Suprapubic skin (tissue), 4 donors: Measurements from ENCODE around the gene ECE1. TPM values are rescaled to one million over a fixed set of nuclear protein-coding genes. Genes with fewer than 3 reads are reported as not detected.
"Not testable (repeated sequence)": the region's sequence is repeated elsewhere in the genome, so short reads cannot be mapped to it uniquely, and the experiment has no call there.

Experiments used
- DNase-seq, 2 donors: peaks; one replicate each; pipeline ENCODE4 v3.0.0-alpha.2; 2019; ENCODE audit warnings: low spot score in 2 of 2
- H3K27ac ChIP-seq: fragments of 200-600 bp; sonication (generic); one replicate; pipeline ENCODE4 v1.5.1; 2019
- H3K27me3 ChIP-seq: fragments of 200-600 bp; sonication (generic); one replicate; pipeline ENCODE4 v1.5.1; 2019
- H3K36me3 ChIP-seq: fragments of 200-600 bp; sonication (generic); one replicate; pipeline ENCODE4 v1.5.1; 2019
- H3K4me1 ChIP-seq: fragments of 200-600 bp; sonication (generic); one replicate; pipeline ENCODE4 v1.5.1; 2019
- H3K4me3 ChIP-seq: fragments of 200-600 bp; sonication (generic); one replicate; pipeline ENCODE4 v1.5.1; 2019; ENCODE audit warnings: mild to moderate bottlenecking
- H3K9me3 ChIP-seq: fragments of 200-600 bp; sonication (generic); one replicate; pipeline ENCODE4 v1.5.1; 2019
- CTCF ChIP-seq, 2 donors: fragments of 200-600 bp in 1 of 2; fragments of 450-650 bp in 1 of 2; sonication (generic) in 1 of 2; IDR thresholded peaks; one replicate each; pipeline ENCODE4 v1.5.1; 2016 to 2019; ENCODE audit warnings: antibody characterized with exemption in 2 of 2, mild to moderate bottlenecking in 1 of 2, moderate library complexity in 1 of 2
- EP300 ChIP-seq: sonication (generic); formaldehyde crosslinking; IDR thresholded peaks from one replicate; pipeline ENCODE4 v1.6.1; 2017; ENCODE audit warnings: antibody characterized with exemption
- POLR2A ChIP-seq, 2 donors: fragments of 450-650 bp; IDR thresholded peaks; one replicate each; pipeline ENCODE4 v1.6.1; 2017; ENCODE audit warnings: antibody characterized with exemption in 2 of 2, mild to moderate bottlenecking in 2 of 2, moderate library complexity in 2 of 2
- POLR2AphosphoS5 ChIP-seq, 3 donors: sonication (generic); formaldehyde crosslinking; IDR thresholded peaks; one replicate each; pipeline ENCODE4 v1.6.1; 2017; ENCODE audit warnings: antibody characterized with exemption in 3 of 3
- WGBS: methylation state at CpG from one replicate; pipeline ENCODE4 v1.1.5; 2018; 5-methylcytosine and 5-hydroxymethylcytosine counted together
- total RNA-seq, 4 donors: library from RNA; depleted of rRNA; stranded (reverse); fragments of >200 nt; gene quantifications; one replicate each; pipeline ENCODE4 v1.1.0, GENCODE V29; 2016

The ECE1 gene
- total RNA-seq, 4 donors from 2014 or later: 40.8 to 64.2 (median 55.3) TPM

GRCh38 chr1:21175324-21175669 is 115.0 kb downstream of the ECE1 start:
- Histone ChIP-seq H3K4me1 (peaks cover 37% of the 10 kb centered on the region), H3K9me3 (no peaks in the 10 kb centered on the region), H3K27ac (peak overlapping the region; percentile 92), H3K27me3 (no peaks in the 10 kb centered on the region), H3K4me3 (peak overlapping the region; percentile 90), H3K36me3 (no peaks in the 10 kb centered on the region)
- TF ChIP-seq POLR2A (IDR thresholded peaks at IDR 0.05) (no peak), POLR2AphosphoS5 (IDR thresholded peaks at IDR 0.05) (no peak), CTCF (IDR thresholded peaks at IDR 0.05) (no peak), EP300 (no peak)
- peak in 1 of 2 donors; percentile 74 for DNase-seq
- WGBS: 0% methylated on average over 6 of the region's 6 CpGs

GRCh38 chr1:21174654-21175323 is 115.5 kb downstream of the ECE1 start:
- peaks cover 37% of the 10 kb centered on the region for H3K4me1 ChIP-seq
- H3K9me3 ChIP-seq: no peaks in the 10 kb centered on the region
- peak overlapping the region; percentile 92 for H3K27ac ChIP-seq
- peak overlapping the region; percentile 90 for H3K4me3 ChIP-seq
- DNase-seq: no peak
- 11% methylated on average over 12 of the region's 12 CpGs for WGBS
- H3K27me3 ChIP-seq: no peaks in the 10 kb centered on the region
- TF ChIP-seq CTCF (IDR thresholded peaks at IDR 0.05): no peak
- TF ChIP-seq POLR2AphosphoS5 (IDR thresholded peaks at IDR 0.05): no peak
- no peak for TF ChIP-seq EP300
- TF ChIP-seq POLR2A (IDR thresholded peaks at IDR 0.05): no peak
- H3K36me3 ChIP-seq: no peaks in the 10 kb centered on the region

GRCh38 chr1:21174230-21174629 is 116.0 kb downstream of the ECE1 start:
- Histone ChIP-seq H3K27me3 (no peaks in the 10 kb centered on the region), H3K9me3 (no peaks in the 10 kb centered on the region), H3K36me3 (peaks cover under 1% of the 10 kb centered on the region), H3K27ac (peak overlapping the region; percentile 49), H3K4me1 (peaks cover 37% of the 10 kb centered on the region), H3K4me3 (peak overlapping the region; percentile 90)
- 39% methylated on average over 2 of the region's 2 CpGs for WGBS
- no peak for DNase-seq
- TF ChIP-seq POLR2A (IDR thresholded peaks at IDR 0.05) (no peak), CTCF (IDR thresholded peaks at IDR 0.05) (no peak), POLR2AphosphoS5 (IDR thresholded peaks at IDR 0.05) (no peak), EP300 (no peak)

GRCh38 chr1:21173096-21173495 is 117.2 kb downstream of the ECE1 start:
- H3K4me1 ChIP-seq: peaks cover 37% of the 10 kb centered on the region
- H3K4me3 ChIP-seq, H3K27ac ChIP-seq, H3K36me3 ChIP-seq, H3K9me3 ChIP-seq, H3K27me3 ChIP-seq: not testable (repeated sequence)
- DNase-seq: peak in 1 of 2 donors; percentile 53
- 77% methylated on average over 9 of the region's 12 CpGs for WGBS

- WGBS: 35% methylated on average over 4 of the region's 4 CpGs
- H3K36me3 ChIP-seq, H3K9me3 ChIP-seq, DNase-seq, H3K27me3 ChIP-seq, H3K4me3 ChIP-seq, H3K27ac ChIP-seq: not testable (repeated sequence)
- H3K4me1 ChIP-seq: peaks cover 32% of the 10 kb centered on the region
Observed at GRCh38 chr1:21170837-21171236, 119.4 kb downstream of the ECE1 start.

- Histone ChIP-seq H3K4me3 (no peak overlapping the region), H3K27ac (no peak overlapping the region), H3K9me3 (no peaks in the 10 kb centered on the region), H3K4me1 (peaks cover 11% of the 10 kb centered on the region), H3K27me3 (no peaks in the 10 kb centered on the region), H3K36me3 (peaks cover 6% of the 10 kb centered on the region)
- TF ChIP-seq CTCF (IDR thresholded peaks at IDR 0.05) (no peak), EP300 (no peak), POLR2A (IDR thresholded peaks at IDR 0.05) (no peak), POLR2AphosphoS5 (IDR thresholded peaks at IDR 0.05) (no peak)
- 96% methylated on average over 2 of the region's 2 CpGs for WGBS
- DNase-seq: no peak
Observed at GRCh38 chr1:21168444-21168843, 121.8 kb downstream of the ECE1 start.

Other genes with a start within 250 kb of the ECE1 start
- gene EIF4G3, start 113.6 kb downstream of the ECE1 start, total RNA-seq: 10 to 100 TPM; 32.9 to 40.6 (median 39.5) TPM
- gene NBPF3, start 149.7 kb upstream of the ECE1 start, total RNA-seq: 10 to 100 TPM in 2 of 4 donors, 1 to 10 TPM in 2; 8.2 to 12.0 (median 9.2) TPM
- 1 to 10 TPM; 5.1 to 9.7 (median 6.0) TPM for gene ALPL, start 219.0 kb upstream of the ECE1 start, total RNA-seq